B cell (primary cell): ENCODE measurements around the gene PTCD1. TPM values are rescaled to one million over a fixed set of nuclear protein-coding genes. Genes with fewer than 3 reads are reported as not detected.

Experiments
- ATAC-seq: fragments of 200-7000 bp; cut with Tn5 transposase; one replicate; pipeline ENCODE4 v1.10.0; 2021; ENCODE audit warnings: low read depth, mild to moderate bottlenecking, moderate number of reproducible peaks, moderate library complexity
- CTCF ChIA-PET: fragments of 350-600 bp; sonication (Branson Sonifier 250); formaldehyde crosslinking; loops from one replicate; lab custom pipeline; 2021; ENCODE audit warnings: antibody characterized with exemption, inconsistent platforms; lab: Charles Lee
- POLR2A ChIA-PET: fragments of 350-600 bp; sonication (Branson Sonifier 250); formaldehyde crosslinking; loops from one replicate; lab custom pipeline; 2021; ENCODE audit warnings: antibody characterized with exemption; lab: Charles Lee
- DNase-seq: peaks from one replicate; pipeline ENCODE4 v3.0.0; 2013
- H2AFZ ChIP-seq: 2 replicates; pipeline ENCODE4 v1.6.1; 2012; ENCODE audit warnings: mild to moderate bottlenecking, low read depth, low read length; ENCODE audit not compliant: insufficient read depth, poor library complexity, severe bottlenecking
- H3K27ac ChIP-seq, 2 donors: 1 replicate in 1 of 2; 2 replicates in 1 of 2; pipeline ENCODE4 v1.5.1; 2012 to 2013; ENCODE audit warnings: low read length in 2 of 2, mild to moderate bottlenecking in 2 of 2, moderate library complexity in 1 of 2
- H3K27me3 ChIP-seq, 4 experiments: fragments of 200-600 bp in 1 of 4; sonication (generic) in 1 of 4; replicated peaks in 1 of 4; 1 replicate in 2 of 4; 2 replicates in 2 of 4; pipeline versions ENCODE4 v1.6.1 to v1.7.0; 2013 to 2016; ENCODE audit warnings: low read length in 3 of 4, mild to moderate bottlenecking in 2 of 4, mixed read lengths in 1 of 4, moderate library complexity in 1 of 4; ENCODE audit not compliant: insufficient read depth in 4 of 4, control insufficient read depth in 3 of 4; ENCODE audit errors: control extremely low read depth in 1 of 4
- H3K36me3 ChIP-seq, 2 experiments: replicated peaks in 1 of 2; 1 replicate in 1 of 2; 2 replicates in 1 of 2; pipeline versions ENCODE4 v1.6.1 to v1.7.1; 2013; ENCODE audit warnings: low read length in 1 of 2; ENCODE audit not compliant: insufficient read depth in 2 of 2, control insufficient read depth in 1 of 2; ENCODE audit errors: control extremely low read depth in 1 of 2, extremely low read depth in 1 of 2
- H3K4me1 ChIP-seq, 2 donors: fragments of 200-600 bp in 1 of 2; sonication (generic) in 1 of 2; 1 replicate in 1 of 2; 2 replicates in 1 of 2; pipeline versions ENCODE4 v1.5.1 to v1.6.1; 2013 to 2017; ENCODE audit warnings: low read length in 2 of 2; ENCODE audit not compliant: control insufficient read depth in 2 of 2, insufficient read depth in 2 of 2
- H3K4me2 ChIP-seq: replicated peaks from 2 replicates; pipeline ENCODE3; 2012; ENCODE audit warnings: mild to moderate bottlenecking, low read depth, low read length; ENCODE audit not compliant: poor library complexity, severe bottlenecking
- H3K4me3 ChIP-seq, 5 experiments: fragments of 200-600 bp in 1 of 5; sonication (generic) in 1 of 5; 1 replicate in 3 of 5; 2 replicates in 2 of 5; pipeline versions ENCODE4 v1.5.1 to v1.7.0; 2011 to 2016; ENCODE audit warnings: low read length in 4 of 5, mild to moderate bottlenecking in 4 of 5, low read depth in 2 of 5, control low read depth in 1 of 5, moderate library complexity in 1 of 5; ENCODE audit not compliant: insufficient read depth in 1 of 5; ENCODE audit errors: control extremely low read depth in 1 of 5, extremely low read depth in 1 of 5
- H3K79me2 ChIP-seq: fragments of 200-600 bp; sonication (generic); one replicate; pipeline ENCODE4 v1.6.0; 2016; ENCODE audit warnings: low read length; ENCODE audit not compliant: control insufficient read depth, insufficient read depth
- H3K9ac ChIP-seq: fragments of 200-600 bp; sonication (generic); 2 replicates; pipeline ENCODE4 v1.6.1; 2017; ENCODE audit warnings: mild to moderate bottlenecking, low read length, moderate library complexity
- H3K9me3 ChIP-seq, 3 donors: one replicate each; pipeline versions ENCODE4 v1.6.1 to v1.7.1; 2013; ENCODE audit warnings: low read length in 2 of 3; ENCODE audit not compliant: control insufficient read depth in 2 of 3, insufficient read depth in 1 of 3; ENCODE audit errors: control extremely low read depth in 1 of 3
- H4K20me1 ChIP-seq: 2 replicates; pipeline ENCODE4 v1.6.0; 2012; ENCODE audit warnings: mild to moderate bottlenecking, low read length; ENCODE audit not compliant: insufficient read depth, control insufficient read depth, poor library complexity, severe bottlenecking
- H3K27ac Mint-ChIP-seq: one replicate; pipeline ENCODE4 v1.8.0; 2021; ENCODE audit warnings: mixed read lengths
- H3K27me3 Mint-ChIP-seq: one replicate; pipeline ENCODE4 v1.8.0; 2021; ENCODE audit warnings: mixed read lengths
- H3K4me1 Mint-ChIP-seq: one replicate; pipeline ENCODE4 v1.8.0; 2021; ENCODE audit warnings: mixed read lengths
- H3K4me3 Mint-ChIP-seq: one replicate; pipeline ENCODE4 v1.8.0; 2021; ENCODE audit warnings: mixed read lengths
- H3K9me3 Mint-ChIP-seq: one replicate; pipeline ENCODE4 v1.8.0; 2022; ENCODE audit warnings: mixed read lengths; ENCODE audit not compliant: insufficient read depth
- EZH2 ChIP-seq: IDR thresholded peaks from 2 replicates; pipeline ENCODE4 v1.6.1; 2012; ENCODE audit warnings: borderline replicate concordance, low read depth, mild to moderate bottlenecking, moderate library complexity, low read length; ENCODE audit not compliant: insufficient read depth, poor library complexity, severe bottlenecking
- WGBS: methylation state at CpG from one replicate; pipeline ENCODE4 v1.1.5; 2013; ENCODE audit warnings: missing lambda C conversion rate; ENCODE audit not compliant: insufficient coverage; 5-methylcytosine and 5-hydroxymethylcytosine counted together
- intact Hi-C: fragments of 100-400 bp; cut with micrococcal nuclease; formaldehyde crosslinking; loops from one replicate; pipeline ENCODE4 v1.10.0; 2022
- polyA plus RNA-seq: library from polyadenylated mRNA; depleted of rRNA; stranded (reverse); fragments of >200 nt; gene quantifications from 2 replicates; pipeline ENCODE4 v1.2.3, GENCODE V29; 2012
- total RNA-seq, 2 donors: library from RNA; stranded (reverse); fragments of 120-200 nt in 1 of 2; gene quantifications; 1 replicate in 1 of 2; 2 replicates in 1 of 2; pipeline versions ENCODE4 v1.2.3 to v1.2.4, GENCODE V29; 2013 to 2022
- TF ChIP-seq, protein P1 (sequence below): fragments of 200-600 bp; IDR thresholded peaks from one replicate; pipeline ENCODE4 v1.8.0; 2022; ENCODE audit warnings: antibody characterized with exemption, mild to moderate bottlenecking

The PTCD1 gene
- total and polyA plus RNA-seq, 2 donors (not counting 1 experiment from before 2014, with no cell fraction given), result 9.7 to 14.8 TPM

DNA sequence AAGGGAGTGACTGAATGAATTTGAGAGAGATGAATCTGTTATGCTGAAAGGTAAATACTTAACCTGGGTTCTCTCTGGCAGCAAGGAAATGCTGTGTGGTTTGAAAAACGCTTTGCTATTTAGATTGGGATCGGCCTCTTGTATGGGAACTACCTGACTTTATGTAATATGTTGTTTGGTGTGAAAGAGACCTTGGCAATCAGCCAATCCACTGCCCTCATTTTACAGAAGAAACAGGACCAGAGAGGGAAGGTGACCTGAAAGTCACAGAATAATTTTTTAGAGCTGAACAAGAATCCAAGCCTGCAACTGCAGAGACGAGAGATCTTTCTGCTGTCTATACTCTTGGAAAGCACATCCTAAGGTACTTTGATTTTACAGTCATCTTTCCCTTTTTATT, 28.8 kb downstream of the PTCD1 start:
- H3K4me1 ChIP-seq, result peaks cover 25 to 35% of the 10 kb centered on the region in 2 donors
- H3K9me3 ChIP-seq, result no peaks in the 10 kb centered on the region
- ChIA-PET POLR2A (interaction anchor here (0.7 to 1.4 kb wide), 2 partner anchors 8 to 84 kb away, joined by 3 read pairs; partner anchors contain the start of gene ARPC1A), CTCF (interaction anchor here (3.2 kb wide), 2 partner anchors 17 to 44 kb away, joined by 20 to 24 read pairs; no protein-coding TSS in a partner anchor)
- peak overlapping the region; percentile 94 for H3K9ac ChIP-seq
- TF ChIP-seq, protein P1, sequence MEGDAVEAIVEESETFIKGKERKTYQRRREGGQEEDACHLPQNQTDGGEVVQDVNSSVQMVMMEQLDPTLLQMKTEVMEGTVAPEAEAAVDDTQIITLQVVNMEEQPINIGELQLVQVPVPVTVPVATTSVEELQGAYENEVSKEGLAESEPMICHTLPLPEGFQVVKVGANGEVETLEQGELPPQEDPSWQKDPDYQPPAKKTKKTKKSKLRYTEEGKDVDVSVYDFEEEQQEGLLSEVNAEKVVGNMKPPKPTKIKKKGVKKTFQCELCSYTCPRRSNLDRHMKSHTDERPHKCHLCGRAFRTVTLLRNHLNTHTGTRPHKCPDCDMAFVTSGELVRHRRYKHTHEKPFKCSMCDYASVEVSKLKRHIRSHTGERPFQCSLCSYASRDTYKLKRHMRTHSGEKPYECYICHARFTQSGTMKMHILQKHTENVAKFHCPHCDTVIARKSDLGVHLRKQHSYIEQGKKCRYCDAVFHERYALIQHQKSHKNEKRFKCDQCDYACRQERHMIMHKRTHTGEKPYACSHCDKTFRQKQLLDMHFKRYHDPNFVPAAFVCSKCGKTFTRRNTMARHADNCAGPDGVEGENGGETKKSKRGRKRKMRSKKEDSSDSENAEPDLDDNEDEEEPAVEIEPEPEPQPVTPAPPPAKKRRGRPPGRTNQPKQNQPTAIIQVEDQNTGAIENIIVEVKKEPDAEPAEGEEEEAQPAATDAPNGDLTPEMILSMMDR, result no peak
- TF ChIP-seq EZH2, result no peak
- intact Hi-C loops, result loop anchor here (2.0 kb wide), 1 partner anchor 85 kb away; the partner anchor contains the start of gene ARPC1A
- no peaks in the 10 kb centered on the region for H3K27me3 Mint-ChIP-seq
- peak overlapping the region; percentile 98 for H3K4me2 ChIP-seq
- H3K4me3 ChIP-seq, result peak overlapping the region in 4 of 5 experiments; percentile 93 to 99 (median 95)
- peaks cover 68% of the 10 kb centered on the region for H4K20me1 ChIP-seq
- peak overlapping the region; percentile 91 for H3K4me3 Mint-ChIP-seq
- no peaks in the 10 kb centered on the region for H3K27me3 ChIP-seq
- peak overlapping the region; percentile 37 for H3K27ac Mint-ChIP-seq
- H3K9me3 Mint-ChIP-seq, result no peaks in the 10 kb centered on the region
- no peak overlapping the region for H2AFZ ChIP-seq
- DNase-seq (no peak), ATAC-seq (no peak)
- peak overlapping the region in 1 of 2 donors; percentile 96 for H3K27ac ChIP-seq
- 20% methylated on average over 2 of the region's 3 CpGs for WGBS
- H3K36me3 ChIP-seq, result peaks cover 9 to 38% of the 10 kb centered on the region in 2 experiments
- H3K4me1 Mint-ChIP-seq, result peaks cover 45% of the 10 kb centered on the region
- H3K79me2 ChIP-seq, result peaks cover 87% of the 10 kb centered on the region

DNA sequence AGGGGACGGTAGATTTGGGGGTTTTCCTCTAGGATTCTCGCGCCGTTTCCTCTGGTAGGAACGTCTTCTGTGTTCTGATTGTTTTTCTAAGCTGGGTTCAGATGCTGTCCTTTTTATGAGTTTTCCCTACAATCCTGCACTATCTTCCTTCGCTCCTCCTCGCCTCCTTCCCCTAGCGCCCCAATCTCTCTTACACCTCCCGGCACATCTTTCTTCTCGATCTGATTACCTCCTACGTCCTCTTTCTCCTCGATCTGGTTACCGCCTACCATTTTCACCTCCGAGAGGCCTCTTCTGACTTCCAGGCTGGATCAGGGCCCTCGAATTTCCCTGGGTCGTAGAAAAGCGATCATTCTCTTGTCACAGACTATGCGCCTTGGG, 29.4 kb downstream of the PTCD1 start:
- H3K27ac ChIP-seq, result peak overlapping the region; percentile 89 to 96
- H3K79me2 ChIP-seq, result peaks cover 87% of the 10 kb centered on the region
- DNase-seq (no peak), ATAC-seq (peak; percentile 7)
- peaks cover 70% of the 10 kb centered on the region for H4K20me1 ChIP-seq
- H3K36me3 ChIP-seq, result peaks cover 7 to 37% of the 10 kb centered on the region in 2 experiments
- peak overlapping the region; percentile 94 for H3K9ac ChIP-seq
- peak overlapping the region; percentile 98 for H3K4me2 ChIP-seq
- intact Hi-C loops, result loop anchor here (2.0 kb wide), 1 partner anchor 84 kb away; the partner anchor contains the start of gene ARPC1A
- no peaks in the 10 kb centered on the region for H3K27me3 Mint-ChIP-seq
- no peak for TF ChIP-seq EZH2
- TF ChIP-seq, protein P1, result no peak
- H3K4me1 Mint-ChIP-seq, result peaks cover 47% of the 10 kb centered on the region
- under 1% methylated on average over 11 of the region's 18 CpGs for WGBS
- peak overlapping the region; percentile 100 for H3K27ac Mint-ChIP-seq
- POLR2A ChIA-PET, result interaction anchor here (0.9 to 3.1 kb wide), 12 partner anchors 9 to 207 kb away, joined by 3 to 33 read pairs (median 6); partner anchors contain the start of genes ARPC1A, ARPC1B, ATP5MF and CPSF4
- peak overlapping the region; percentile 91 for H3K4me3 Mint-ChIP-seq
- H3K9me3 ChIP-seq, result no peaks in the 10 kb centered on the region
- peaks cover 25 to 35% of the 10 kb centered on the region in 2 donors for H3K4me1 ChIP-seq
- no peaks in the 10 kb centered on the region for H3K9me3 Mint-ChIP-seq
- H3K27me3 ChIP-seq, result no peaks in the 10 kb centered on the region
- CTCF ChIA-PET, result interaction anchor here (0.6 to 3.2 kb wide), 8 partner anchors 16 to 171 kb away, joined by 3 to 24 read pairs (median 4); partner anchors contain the start of gene ZKSCAN5
- peak overlapping the region; percentile 93 to 99 (median 95) for H3K4me3 ChIP-seq
- H2AFZ ChIP-seq, result peak overlapping the region; percentile 84
